NCI-H526 treated with DMSO at 0.1 percent for 48 hours (cell line): ENCODE measurements around the gene XIRP2.
"Not testable (repeated sequence)": the region's sequence is repeated elsewhere in the genome, so short reads cannot be mapped to it uniquely, and the experiment has no call there.

ENCODE experiments used
- DNase-seq: peaks from one replicate; lab custom pipeline; 2025; lab: John Stamatoyannopoulos, UW

The XIRP2 gene

DNA sequence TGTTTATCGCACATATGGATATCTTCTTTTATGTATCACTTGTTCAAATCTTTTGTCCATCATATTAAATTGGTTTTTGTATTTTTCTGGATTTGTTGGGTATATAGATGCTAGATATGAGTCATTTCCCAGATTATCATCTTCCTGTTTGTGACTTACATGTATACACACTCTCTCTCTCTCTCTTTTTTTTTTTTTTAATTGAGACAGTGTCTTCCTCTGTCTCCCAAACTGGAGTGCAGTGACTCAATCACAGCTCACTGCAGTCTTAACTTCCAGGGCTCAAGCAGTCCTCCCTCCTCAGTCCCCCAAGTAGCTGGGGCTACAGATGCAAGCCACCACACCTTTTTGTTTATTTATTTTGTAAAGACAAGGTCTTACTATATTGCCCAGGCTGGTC is 43.8 kb downstream of the XIRP2 start:
- DNase-seq: no peak

DNA sequence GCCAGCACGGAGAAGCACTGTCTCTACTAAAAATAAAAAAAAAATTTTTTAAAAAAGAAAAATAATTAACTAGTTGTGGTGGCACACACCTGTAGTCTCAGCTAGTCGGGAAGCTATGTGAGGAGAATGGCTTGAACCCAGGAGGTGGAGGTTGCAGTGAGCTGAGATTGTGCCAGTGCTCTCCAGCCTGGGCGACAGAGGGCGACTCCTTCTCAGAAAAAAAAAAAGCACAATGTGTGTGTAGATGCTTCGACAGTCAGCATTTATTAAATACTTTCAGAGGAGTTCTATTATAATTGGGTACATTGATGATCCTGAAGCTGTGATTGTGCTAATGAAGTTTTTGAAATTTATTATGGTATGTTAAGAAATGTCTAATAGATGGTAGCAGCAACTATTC is 46.5 kb downstream of the XIRP2 start:
- DNase-seq: no peak

DNA sequence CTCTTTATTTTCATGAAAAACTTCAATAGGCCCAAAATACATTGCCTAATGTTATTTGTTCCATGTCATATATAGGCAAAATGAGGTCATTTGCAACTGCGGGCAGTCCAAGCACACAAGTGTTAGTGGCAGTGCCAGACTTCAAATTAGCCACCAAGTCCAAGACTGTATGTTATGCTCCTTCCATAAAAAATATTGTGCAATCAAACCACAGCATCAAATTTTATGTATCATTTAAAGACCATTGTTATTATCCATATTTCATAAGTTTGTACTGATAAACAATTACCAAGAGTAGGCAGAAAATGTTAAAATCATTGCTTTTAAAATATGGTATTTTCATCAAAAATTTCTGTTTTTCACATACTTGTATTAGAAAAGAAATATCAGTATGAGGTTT is 54.1 kb downstream of the XIRP2 start:
- DNase-seq: no peak

DNA sequence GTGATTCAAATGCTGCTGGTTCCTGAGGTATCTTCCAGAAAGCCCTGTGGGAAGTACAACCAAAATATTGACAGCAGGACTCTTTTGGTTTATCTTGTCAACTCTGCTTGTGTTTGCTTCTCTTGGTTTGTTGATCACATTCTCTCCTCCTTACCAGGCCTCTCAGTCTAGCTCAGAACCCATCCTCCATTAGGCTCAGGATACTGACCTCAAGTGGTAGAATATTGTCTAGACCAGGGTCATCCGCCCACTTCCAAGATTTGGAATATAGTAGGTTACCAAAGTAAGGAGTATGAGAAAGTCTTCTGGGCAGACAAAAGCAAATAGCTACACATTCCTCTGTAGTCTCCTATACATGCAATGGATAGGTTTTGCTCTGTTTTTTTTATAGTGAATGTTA is 56.6 kb downstream of the XIRP2 start:
- DNase-seq: no peak

DNA sequence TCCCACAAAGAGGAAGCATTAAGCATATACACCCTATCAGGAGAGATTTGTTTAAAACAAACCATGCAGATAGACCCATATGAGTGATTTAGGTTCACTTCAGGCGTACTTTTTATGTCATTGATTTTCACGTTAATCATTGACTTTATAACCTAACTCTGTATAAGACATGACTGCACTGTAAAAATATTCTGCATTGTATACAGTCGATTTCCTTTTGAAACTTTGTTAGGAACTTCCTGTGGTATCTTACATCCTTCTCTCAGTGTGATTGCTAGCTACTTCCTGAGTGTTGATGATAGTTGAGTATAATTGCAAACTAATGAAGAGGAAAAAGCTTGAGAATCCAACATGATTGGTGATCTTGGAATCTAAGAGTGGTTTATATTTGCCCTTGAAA is 69.4 kb downstream of the XIRP2 start:
- DNase-seq: no peak

DNA sequence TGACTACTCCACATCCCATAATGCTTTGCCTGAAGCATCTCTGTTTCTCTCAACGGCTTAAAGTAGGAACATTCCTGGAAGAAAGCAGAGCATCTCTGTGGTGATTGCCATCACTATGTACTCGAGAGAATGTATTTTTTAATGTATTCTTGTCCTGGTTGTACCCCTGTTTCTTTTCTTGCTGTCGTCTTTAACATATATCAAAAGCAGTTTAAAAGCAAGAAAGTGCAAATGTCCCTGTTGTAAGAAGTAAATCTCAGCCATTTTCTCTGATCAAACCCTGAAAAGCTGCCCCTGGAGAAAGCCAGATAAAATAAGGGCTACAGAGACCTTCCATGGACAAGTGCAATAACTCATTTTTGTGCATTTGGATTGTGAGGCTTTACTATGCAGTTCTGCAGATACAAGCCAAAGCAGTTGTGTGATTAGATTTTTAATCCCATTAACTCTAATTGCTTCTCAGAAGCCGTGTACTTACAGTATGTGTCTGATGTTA is 70.8 kb downstream of the XIRP2 start:
- DNase-seq: no peak

DNA sequence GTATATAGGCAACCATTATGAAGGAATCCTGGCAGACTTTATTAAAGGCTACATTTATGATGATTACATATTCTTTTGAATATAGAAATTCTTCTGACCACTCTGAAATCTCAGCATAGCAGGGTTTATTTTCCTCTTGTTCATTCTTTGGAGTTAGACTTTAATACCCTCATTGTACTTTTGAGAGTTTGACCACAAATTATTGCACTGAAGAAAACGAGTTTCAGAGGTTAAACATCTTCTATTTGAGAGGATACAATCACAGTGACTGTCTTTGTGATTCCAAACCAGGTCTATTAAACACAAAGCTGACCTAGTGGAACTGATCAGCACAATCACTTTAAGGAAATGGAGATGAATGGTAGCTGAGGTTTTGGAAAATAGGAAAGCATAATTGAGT is 71.3 kb downstream of the XIRP2 start:
- no peak for DNase-seq

DNA sequence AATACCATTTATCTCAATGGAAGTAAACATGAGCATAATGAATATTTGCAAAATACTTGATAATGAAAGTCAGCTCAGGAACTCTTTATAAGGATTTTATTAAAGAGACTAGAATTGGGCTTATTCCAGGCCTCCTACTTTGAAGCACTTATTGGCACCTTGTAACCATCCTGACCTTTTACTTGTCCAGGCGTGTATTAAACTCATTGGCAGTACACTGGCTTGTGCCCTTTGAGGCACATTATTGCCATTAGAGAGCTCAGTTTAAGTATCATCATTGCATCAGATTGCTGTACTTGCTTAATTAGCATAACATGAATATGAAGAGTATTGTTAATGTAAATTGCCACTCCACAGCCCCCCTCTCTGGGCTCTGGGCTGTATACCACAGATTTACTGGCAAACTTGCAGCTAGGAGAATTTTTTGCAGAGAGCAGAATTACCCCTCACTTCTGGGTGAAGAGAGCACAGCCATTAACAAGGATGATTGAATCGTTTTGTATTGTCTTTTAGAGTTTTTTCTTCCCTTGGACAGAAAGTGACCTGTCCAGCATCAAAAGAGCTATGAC is 72.5 kb downstream of the XIRP2 start:
- no peak for DNase-seq

DNA sequence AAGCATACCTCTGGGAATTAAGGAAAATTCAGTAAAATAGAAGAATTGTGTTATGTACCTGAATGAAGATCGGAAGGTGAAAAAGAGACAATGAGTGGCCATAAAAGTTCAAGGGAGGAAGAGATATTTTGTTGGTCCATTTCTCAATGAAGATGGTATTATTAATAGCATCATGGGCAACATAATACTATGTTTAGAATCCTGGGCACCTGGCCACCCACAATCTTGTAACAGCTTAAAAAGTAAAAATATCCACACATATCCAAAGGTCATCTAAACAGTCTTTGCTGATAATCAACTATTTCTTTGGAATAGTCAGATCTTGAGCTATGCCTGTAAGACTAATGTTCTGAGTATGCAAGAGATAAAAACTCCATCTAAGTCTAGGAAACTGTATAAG is 73.7 kb downstream of the XIRP2 start:
- no peak for DNase-seq

DNA sequence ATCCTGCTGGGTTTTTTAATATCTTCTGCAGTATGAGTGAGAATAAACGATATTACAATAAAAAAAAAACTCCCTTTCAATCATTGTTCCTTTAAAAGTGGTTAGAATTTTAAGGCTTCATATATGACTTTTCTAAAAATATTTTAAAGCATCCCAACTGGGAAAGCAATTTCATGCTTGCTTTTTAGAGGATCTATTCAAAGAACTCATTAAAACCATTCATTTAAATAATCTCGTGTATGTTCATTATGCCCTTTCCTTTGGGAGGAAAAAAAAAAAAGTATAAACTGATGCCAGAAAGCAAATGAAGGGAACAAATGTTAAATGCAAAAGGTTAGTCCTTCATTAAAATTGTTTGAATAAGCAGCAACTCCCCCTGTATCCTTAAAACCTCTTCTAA is 81.2 kb downstream of the XIRP2 start:
- no peak for DNase-seq

DNA sequence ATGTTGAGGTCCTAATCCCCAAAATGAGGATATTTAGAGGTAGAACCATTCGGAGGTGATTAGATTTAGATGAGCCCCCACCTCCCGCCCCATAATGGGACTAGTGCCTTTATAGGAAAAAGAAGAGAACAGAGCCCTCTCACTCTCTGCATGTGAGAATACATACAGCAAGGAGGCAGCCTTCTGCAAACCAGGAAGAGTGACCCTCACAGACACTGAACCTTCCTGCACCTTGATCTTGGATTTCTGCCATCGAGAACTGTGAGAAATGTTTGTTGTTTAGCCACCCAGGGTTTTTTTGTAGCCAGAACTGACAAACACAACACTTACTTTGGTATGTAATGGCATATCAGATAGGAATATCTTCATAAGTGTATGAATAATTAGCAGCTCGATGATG is 83.7 kb downstream of the XIRP2 start:
- DNase-seq: no peak

DNA sequence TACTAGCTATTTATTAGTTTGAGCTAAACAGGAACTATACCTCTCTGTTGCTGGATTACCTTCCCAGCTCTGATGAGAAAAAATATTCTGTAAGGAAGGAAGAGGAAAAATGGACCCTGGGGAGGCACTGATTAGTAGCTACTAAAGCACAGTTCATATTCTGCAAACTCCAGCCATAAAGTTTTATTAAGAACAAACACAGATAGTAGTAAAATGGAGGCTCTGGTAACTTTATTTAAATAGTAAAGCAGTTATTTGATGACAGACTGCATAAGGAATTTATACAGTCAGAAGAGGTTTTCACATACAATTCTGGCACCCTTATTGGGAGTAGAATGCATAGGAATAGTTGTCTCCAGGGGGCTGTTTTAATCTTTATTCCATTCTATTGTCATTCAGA is 84.1 kb downstream of the XIRP2 start:
- no peak for DNase-seq

DNA sequence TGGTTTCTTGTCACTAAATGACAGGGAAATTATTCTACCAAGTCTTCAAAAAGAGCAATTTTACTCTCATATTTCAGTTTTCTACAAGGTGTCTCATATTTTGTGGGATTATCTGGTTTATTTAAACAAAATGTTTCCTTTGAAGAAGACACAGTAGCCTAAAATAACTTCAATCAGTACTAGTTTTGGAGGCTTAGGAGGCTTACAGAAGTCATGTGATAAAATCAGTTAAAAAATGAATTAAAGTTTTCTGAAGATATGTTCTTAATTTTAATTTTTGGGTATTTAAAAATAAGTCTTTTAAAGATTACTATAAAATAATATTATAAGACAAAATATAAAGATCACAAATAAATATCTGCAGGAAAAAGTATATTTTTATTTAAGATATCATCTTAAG is 95.9 kb downstream of the XIRP2 start:
- DNase-seq: no peak

DNA sequence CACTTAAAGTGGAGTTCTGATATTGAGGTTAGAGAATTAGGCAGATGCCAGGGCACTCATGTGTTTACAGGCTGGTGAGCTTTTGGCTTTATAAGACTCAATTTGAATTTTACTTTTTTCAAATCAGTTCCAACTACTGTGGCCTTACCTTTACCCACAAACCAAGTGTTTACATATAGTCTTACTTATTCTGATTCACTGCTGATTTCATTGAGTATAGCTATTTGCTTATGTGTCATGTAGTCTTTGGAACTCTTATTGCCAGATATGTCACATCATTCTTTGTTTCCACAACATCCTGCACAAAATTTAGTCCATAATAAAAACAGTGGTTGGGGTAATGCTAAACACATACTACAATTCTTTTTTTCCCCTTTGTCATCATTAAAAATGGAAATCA is 96.5 kb downstream of the XIRP2 start:
- no peak for DNase-seq

DNA sequence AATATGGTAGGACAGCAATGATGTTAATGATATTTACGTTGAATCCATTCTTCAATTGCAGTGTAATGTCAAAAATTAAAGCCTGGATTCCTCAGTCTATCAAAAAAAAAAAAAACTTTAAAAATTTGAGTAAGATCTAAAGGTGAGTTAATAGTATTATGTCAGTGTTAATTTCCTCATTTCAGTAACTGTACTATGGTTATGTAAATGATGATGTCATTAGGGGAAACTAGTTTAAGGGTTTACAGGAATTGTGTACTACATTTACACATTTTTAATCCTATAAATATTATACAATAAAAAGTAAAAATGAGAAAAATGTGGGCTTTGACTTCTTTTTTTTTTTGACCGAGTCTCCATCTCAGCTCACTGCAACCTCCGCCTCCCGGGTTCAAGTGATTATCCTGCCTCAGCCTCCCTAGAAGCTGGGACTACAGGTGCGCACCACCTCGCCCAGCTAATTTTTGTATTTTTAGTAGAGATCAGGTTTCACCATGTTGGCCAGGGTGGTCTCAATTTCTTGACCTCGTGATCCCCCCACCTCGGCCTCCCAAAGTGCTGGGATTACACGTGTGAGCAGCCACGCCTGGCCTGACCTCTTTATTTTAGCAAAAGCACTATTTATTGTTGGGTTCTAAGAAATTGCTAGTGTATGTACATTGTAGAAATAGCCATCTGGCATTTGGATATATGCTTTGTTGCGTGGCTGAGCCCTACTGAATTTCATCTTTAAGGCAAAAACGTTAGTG is 106.5 kb downstream of the XIRP2 start:
- no peak for DNase-seq

DNA sequence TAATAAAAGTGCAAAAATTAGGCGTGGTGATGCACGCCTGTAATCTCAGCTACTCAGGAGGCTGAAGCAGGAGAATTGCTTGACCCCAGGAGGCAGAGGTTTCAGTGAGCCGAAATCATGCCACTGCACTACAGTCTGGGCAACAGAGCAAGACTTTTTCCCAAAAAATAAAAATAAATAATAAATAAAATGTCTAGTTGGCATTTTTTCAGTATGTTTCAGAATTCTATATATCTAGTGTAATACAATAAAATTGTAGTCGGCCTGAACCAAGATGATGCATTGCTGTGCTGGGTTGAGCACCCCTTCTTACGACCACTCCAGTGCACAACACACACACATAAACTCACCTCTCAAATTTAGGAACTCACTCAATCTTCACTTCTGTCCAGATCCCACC is 108.2 kb downstream of the XIRP2 start:
- no peak for DNase-seq

DNA sequence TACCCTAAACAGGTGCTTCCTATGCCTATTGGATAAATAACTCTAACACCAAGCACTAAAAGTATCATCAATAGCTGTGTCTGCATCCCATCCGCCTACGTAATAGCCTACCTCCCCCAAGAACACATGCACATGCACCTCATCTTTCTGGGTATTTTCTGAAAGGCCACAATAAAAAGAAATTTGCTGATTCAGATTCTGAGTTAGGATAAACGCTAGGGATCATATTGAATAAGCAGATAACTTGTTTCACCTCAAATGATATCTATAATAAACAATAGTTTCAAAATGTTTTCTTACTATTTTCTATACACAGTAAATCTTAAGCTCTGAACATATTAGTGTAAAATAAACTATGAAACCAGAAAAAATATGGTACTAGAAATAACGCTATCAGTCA is 112.9 kb downstream of the XIRP2 start:
- no peak for DNase-seq

DNA sequence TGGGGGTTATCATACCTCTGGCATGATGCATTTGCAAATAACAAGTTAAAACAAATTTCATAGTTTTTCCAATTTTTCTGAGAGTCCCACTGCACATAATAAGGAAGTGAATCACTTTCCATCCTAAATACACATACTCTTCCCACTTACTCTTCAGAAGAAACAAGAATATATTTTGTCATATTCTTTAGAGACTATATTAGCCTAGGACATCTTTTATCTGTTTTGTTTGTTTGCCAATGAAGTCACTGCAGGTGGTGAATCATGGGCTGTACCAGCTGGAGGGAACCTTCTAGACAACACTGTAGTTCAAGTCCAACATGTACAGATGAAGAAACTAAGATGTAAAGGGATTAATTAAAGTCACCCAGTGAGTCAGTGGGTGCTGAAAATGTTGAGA is 116.8 kb downstream of the XIRP2 start:
- no peak for DNase-seq

DNA sequence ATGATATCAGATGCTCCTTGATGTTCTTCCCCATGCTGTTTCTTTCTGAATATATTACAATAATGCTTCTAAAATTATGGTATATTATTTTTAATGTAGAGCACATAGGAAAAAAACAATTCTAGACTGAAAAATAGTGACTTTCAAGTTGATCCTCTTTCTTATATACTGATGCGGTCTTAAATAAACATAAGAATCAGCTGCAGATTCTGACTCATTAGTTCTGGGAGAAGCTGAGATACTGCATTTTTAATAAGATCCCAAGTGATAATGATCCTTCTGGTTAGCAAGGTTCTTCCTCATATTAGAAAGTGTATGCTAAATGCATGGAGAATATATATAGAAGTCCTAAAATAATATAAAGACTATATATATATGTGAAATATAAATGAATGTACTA is 124.9 kb downstream of the XIRP2 start:
- DNase-seq: no peak

DNA sequence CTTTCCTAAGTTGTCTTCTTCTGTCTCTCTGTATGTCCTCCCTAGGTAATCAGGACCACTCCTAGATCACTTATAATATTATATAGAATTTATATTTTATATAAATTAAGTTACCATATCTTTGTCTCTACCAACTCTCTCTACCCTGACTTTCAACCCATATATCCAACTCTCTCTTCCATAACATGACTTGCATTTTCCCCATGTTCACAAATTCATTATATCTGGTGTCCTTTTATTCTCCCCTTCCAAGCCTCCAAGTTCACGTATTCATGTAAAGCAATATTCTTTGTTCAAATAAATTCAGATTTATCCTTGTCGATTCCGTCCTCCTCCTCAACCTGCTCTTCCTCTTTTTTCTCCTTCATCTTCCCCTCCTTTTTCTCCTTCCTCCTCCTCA is 127.5 kb downstream of the XIRP2 start:
- no peak for DNase-seq

DNA sequence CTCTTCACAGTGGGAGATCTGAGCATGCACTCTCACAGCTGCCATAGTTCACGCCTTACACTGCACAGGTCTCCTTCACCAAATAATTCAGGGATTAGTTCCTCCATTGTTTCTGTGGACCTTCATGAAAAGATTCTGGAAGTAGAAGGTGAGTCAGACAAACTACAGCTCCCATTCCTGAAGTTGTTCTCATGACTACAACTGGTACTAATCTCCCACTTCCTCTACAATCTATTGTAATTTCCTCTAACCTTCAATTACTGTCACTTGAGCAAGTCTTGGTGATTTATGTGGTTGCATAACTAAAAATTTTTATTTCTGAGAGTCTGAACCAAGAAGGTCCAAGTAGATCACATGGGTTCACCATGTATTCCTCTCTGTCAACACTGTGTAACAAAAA is 128.7 kb downstream of the XIRP2 start:
- DNase-seq: no peak

DNA sequence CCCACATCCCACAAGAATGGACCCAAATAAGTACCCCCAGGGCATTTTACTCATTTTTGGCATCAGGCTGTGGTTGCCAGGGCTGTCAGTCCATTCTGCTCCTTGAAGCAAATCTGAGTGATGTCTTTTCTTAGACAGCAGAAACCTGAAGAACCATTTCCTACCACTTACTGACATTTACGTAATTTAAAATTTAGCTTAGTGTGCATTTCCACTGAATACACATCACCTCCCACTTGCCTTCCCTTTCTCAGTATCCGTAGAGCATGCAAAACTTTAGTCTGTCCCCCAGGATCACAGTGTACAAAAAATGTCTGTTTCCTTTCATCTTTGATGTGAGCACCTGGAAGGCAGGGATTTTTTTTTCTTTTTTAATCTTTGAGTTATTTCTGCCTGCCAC is 130.3 kb downstream of the XIRP2 start:
- no peak for DNase-seq

DNA sequence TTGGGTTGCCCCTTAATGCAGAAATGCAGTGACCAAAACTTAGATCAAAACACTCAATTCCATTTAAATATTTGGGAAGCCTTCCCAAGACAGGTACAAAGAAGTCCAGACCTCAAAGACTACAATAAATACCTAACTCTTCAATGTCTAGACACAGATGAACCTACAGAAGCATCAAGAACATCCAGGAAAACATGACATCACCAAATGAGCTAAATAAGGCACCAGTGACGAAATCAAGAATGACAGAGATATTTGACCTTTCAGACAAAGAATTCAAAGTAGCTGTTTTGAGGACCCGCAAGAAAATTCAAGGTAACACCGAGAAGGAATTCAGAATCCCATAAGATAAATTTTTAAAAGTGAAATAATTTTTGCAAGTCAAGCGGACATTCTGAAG is 140.2 kb downstream of the XIRP2 start:
- DNase-seq: no peak

DNA sequence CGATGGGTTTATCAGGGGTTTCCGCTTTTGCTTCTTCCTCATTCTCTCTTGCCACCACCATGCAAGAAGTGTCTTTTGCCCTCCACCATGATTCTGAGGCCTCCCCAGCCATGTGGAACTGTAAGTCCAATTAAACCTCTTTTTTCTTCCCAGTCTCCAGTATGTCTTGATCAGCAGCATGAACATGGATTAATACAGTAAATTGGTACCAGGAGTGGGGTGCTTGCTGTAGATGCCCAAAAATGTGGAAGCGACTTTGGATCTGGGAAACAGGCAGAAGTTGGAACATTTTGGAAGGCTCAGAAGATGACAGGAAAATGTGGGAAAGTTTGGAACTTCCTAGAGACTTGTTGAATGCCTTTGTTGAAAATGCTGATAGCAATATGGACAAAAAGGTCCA is 146.7 kb downstream of the XIRP2 start:
- not testable (repeated sequence) for DNase-seq
